Measurements from ENCODE around the gene CBLN3. TPM values are rescaled to one million over a fixed set of nuclear protein-coding genes. Genes with fewer than 3 reads are reported as not detected.
A peak's percentile ranks its signal among the peaks of the same experiment; 100 is the strongest.

CBLN3 gene
- total RNA-seq, 4 donors from 2014 or later = 0.79 to 9.7 (median 1.6) TPM

- Histone ChIP-seq H3K27me3 (no peaks in the 10 kb centered on the region), H3K36me3 (no peaks in the 10 kb centered on the region), H3K4me3 (peak overlapping the region in 2 of 4 donors; percentile 0 to 34), H3K9me3 (no peaks in the 10 kb centered on the region), H3K27ac (peak overlapping the region; percentile 71 to 92 (median 79)), H3K4me1 (peaks cover 16 to 60% (median 44%) of the 10 kb centered on the region in 4 donors)
- DNase-seq = peak; percentile 73
- TF ChIP-seq POLR2AphosphoS5 (IDR thresholded peaks at IDR 0.05) (peak in 2 of 3 donors; percentile 54 to 79), POLR2A (IDR thresholded peaks at IDR 0.05) (peak; percentile 51), CTCF (IDR thresholded peaks at IDR 0.05) (no peak), EP300 (IDR thresholded peaks at IDR 0.05; ENCODE audit: low read depth) (no peak)
- in situ Hi-C loops (cut with MboI; ENCODE audit: low pct_ligation_motif_present in 1 of 4, low pct_unique_long_range_greater_than_20kb in 1 of 4, low sequenced_read_pairs in 3 of 4) (no loop called here), intact Hi-C loops (cut with DNase I; ENCODE audit: low total_unique reads) (no loop called here)
- WGBS, 2 donors (ENCODE audit: low coverage in 1 of 2) = 70 to 71% methylated on average over 8 to 12 of the region's 12 CpGs
Measured at GRCh38 chr14:24422694-24423601, 6.5 kb downstream of the CBLN3 start.

GRCh38 chr14:24422261-24422660, 7.2 kb downstream of the CBLN3 start:
- DNase-seq = no peak
- TF ChIP-seq EP300 (IDR thresholded peaks at IDR 0.05; ENCODE audit: low read depth) = no peak
- peak overlapping the region; percentile 71 to 92 (median 79) for H3K27ac ChIP-seq
- H3K4me3 ChIP-seq = no peak overlapping the region
- intact Hi-C loops (cut with DNase I; ENCODE audit: low total_unique reads) = no loop called here
- in situ Hi-C loops (cut with MboI; ENCODE audit: low pct_ligation_motif_present in 1 of 4, low pct_unique_long_range_greater_than_20kb in 1 of 4, low sequenced_read_pairs in 3 of 4) = no loop called here
- no peaks in the 10 kb centered on the region for H3K27me3 ChIP-seq
- no peaks in the 10 kb centered on the region for H3K36me3 ChIP-seq
- H3K4me1 ChIP-seq = peaks cover 11 to 54% (median 37%) of the 10 kb centered on the region in 4 donors
- 63 to 81% methylated on average over 4 of the region's 4 CpGs for WGBS, 2 donors (ENCODE audit: low coverage in 1 of 2)
- no peaks in the 10 kb centered on the region for H3K9me3 ChIP-seq

GRCh38 chr14:24418492-24418873, 11.0 kb downstream of the CBLN3 start:
- no peak overlapping the region for H3K4me3 ChIP-seq
- no peaks in the 10 kb centered on the region for H3K36me3 ChIP-seq
- TF ChIP-seq POLR2A (IDR thresholded peaks at IDR 0.05) (peak; percentile 64), POLR2AphosphoS5 (IDR thresholded peaks at IDR 0.05) (peak; percentile 24 to 80 (median 77)), CTCF (IDR thresholded peaks at IDR 0.05) (no peak), EP300 (IDR thresholded peaks at IDR 0.05; ENCODE audit: low read depth) (no peak)
- in situ Hi-C loops (cut with MboI; ENCODE audit: low pct_ligation_motif_present in 1 of 4, low pct_unique_long_range_greater_than_20kb in 1 of 4, low sequenced_read_pairs in 3 of 4) (no loop called here), intact Hi-C loops (cut with DNase I; ENCODE audit: low total_unique reads) (no loop called here)
- H3K27me3 ChIP-seq = no peaks in the 10 kb centered on the region
- peaks cover 7 to 24% (median 13%) of the 10 kb centered on the region in 4 donors for H3K4me1 ChIP-seq
- peak overlapping the region; percentile 48 to 66 (median 54) for H3K27ac ChIP-seq
- WGBS, 2 donors (ENCODE audit: low coverage in 1 of 2) = 40% methylated on average over 6 of the region's 6 CpGs; no CpG with 5 or more reads in 1 of the 2 donors
- DNase-seq = peak; percentile 78
- H3K9me3 ChIP-seq = no peaks in the 10 kb centered on the region

GRCh38 chr14:24417832-24418491, 11.5 kb downstream of the CBLN3 start:
- peak; percentile 7 for DNase-seq
- H3K27ac ChIP-seq = peak overlapping the region; percentile 48 to 66 (median 54)
- intact Hi-C loops (cut with DNase I; ENCODE audit: low total_unique reads) (no loop called here), in situ Hi-C loops (cut with MboI; ENCODE audit: low pct_ligation_motif_present in 1 of 4, low pct_unique_long_range_greater_than_20kb in 1 of 4, low sequenced_read_pairs in 3 of 4) (no loop called here)
- H3K27me3 ChIP-seq = no peaks in the 10 kb centered on the region
- H3K9me3 ChIP-seq = no peaks in the 10 kb centered on the region
- no peak overlapping the region for H3K4me3 ChIP-seq
- WGBS, 2 donors (ENCODE audit: low coverage in 1 of 2) = 61% methylated on average over 6 of the region's 6 CpGs; no CpG with 5 or more reads in 1 of the 2 donors
- peaks cover 5 to 20% (median 11%) of the 10 kb centered on the region in 4 donors for H3K4me1 ChIP-seq
- H3K36me3 ChIP-seq = no peaks in the 10 kb centered on the region
- TF ChIP-seq EP300 (IDR thresholded peaks at IDR 0.05; ENCODE audit: low read depth) = no peak
- no peak for TF ChIP-seq POLR2A (IDR thresholded peaks at IDR 0.05)
